HEK293 (cell line): ENCODE measurements around the gene TRDMT1.
A peak's percentile ranks its signal among the peaks of the same experiment; 100 is the strongest.

Experiments
- GLI2 ChIP-seq: fragments of 450-650 bp; formaldehyde crosslinking; IDR thresholded peaks from 2 replicates; pipeline ENCODE4; 2017; ENCODE audit warnings: missing biosample characterization, missing genetic modification characterization, low read depth, borderline replicate concordance
- KLF9 ChIP-seq: fragments of 450-650 bp; formaldehyde crosslinking; IDR thresholded peaks from 2 replicates; pipeline ENCODE4 v1.5.1; 2016; ENCODE audit warnings: missing biosample characterization, missing genetic modification characterization, low read depth
- REPIN1 ChIP-seq: fragments of 450-650 bp; formaldehyde crosslinking; IDR thresholded peaks from 2 replicates; pipeline ENCODE4 v1.5.1; 2017; ENCODE audit warnings: missing biosample characterization, missing genetic modification characterization, low read depth
- SALL2 ChIP-seq: fragments of 450-650 bp; formaldehyde crosslinking; IDR thresholded peaks from 2 replicates; pipeline ENCODE4 v1.5.0; 2017; ENCODE audit warnings: missing biosample characterization, mild to moderate bottlenecking, missing genetic modification characterization, borderline replicate concordance
- ZBTB6 ChIP-seq: fragments of 450-650 bp; formaldehyde crosslinking; IDR thresholded peaks from 2 replicates; pipeline ENCODE4 v1.5.1; 2017; ENCODE audit warnings: missing biosample characterization, missing genetic modification characterization
- ZBTB8A ChIP-seq: fragments of 450-650 bp; formaldehyde crosslinking; IDR thresholded peaks from 2 replicates; pipeline ENCODE4 v1.5.1; 2016; ENCODE audit warnings: missing biosample characterization, missing genetic modification characterization
- ZEB2 ChIP-seq: fragments of 450-650 bp; formaldehyde crosslinking; IDR thresholded peaks from 2 replicates; pipeline ENCODE4 v1.5.1; 2016; ENCODE audit warnings: missing biosample characterization, missing genetic modification characterization
- ZFP37 ChIP-seq: fragments of 450-650 bp; formaldehyde crosslinking; IDR thresholded peaks from 2 replicates; pipeline ENCODE4 v1.5.1; 2016; ENCODE audit warnings: missing biosample characterization, missing genetic modification characterization
- ZNF248 ChIP-seq: fragments of 450-650 bp; formaldehyde crosslinking; IDR thresholded peaks from 2 replicates; pipeline ENCODE4 v1.5.1; 2017; ENCODE audit warnings: missing biosample characterization, missing genetic modification characterization
- ZNF26 ChIP-seq: fragments of 450-650 bp; formaldehyde crosslinking; IDR thresholded peaks from 2 replicates; pipeline ENCODE4 v1.5.1; 2016; ENCODE audit warnings: missing biosample characterization, missing genetic modification characterization
- ZNF274 ChIP-seq, 2 experiments: fragments of 200-500 bp in 1 of 2; fragments of 450-650 bp in 1 of 2; sonication (Bioruptor generic) in 1 of 2; formaldehyde crosslinking in 1 of 2; IDR thresholded peaks; 2 replicates each; pipeline versions ENCODE4 v1.5.1 to v1.6.1; 2014 to 2016; ENCODE audit warnings: borderline replicate concordance in 1 of 2, inconsistent platforms in 1 of 2, low read length in 1 of 2, missing biosample characterization in 1 of 2, missing genetic modification characterization in 1 of 2
- ZNF292 ChIP-seq: fragments of 450-650 bp; formaldehyde crosslinking; IDR thresholded peaks from 2 replicates; pipeline ENCODE4 v1.5.1; 2016; ENCODE audit warnings: low read depth, missing biosample characterization, missing genetic modification characterization, borderline replicate concordance
- ZNF302 ChIP-seq: fragments of 450-650 bp; formaldehyde crosslinking; IDR thresholded peaks from 2 replicates; pipeline ENCODE4 v1.5.1; 2016; ENCODE audit warnings: missing biosample characterization, missing genetic modification characterization, low read depth
- ZNF394 ChIP-seq: fragments of 450-650 bp; formaldehyde crosslinking; IDR thresholded peaks from 2 replicates; pipeline ENCODE4 v1.5.1; 2016; ENCODE audit warnings: missing biosample characterization, missing genetic modification characterization, mild to moderate bottlenecking, moderate library complexity, borderline replicate concordance
- ZNF416 ChIP-seq: fragments of 450-650 bp; formaldehyde crosslinking; IDR thresholded peaks from 2 replicates; pipeline ENCODE4 v1.5.1; 2016; ENCODE audit warnings: missing biosample characterization, missing genetic modification characterization
- ZNF426 ChIP-seq: fragments of 450-650 bp; formaldehyde crosslinking; IDR thresholded peaks from 2 replicates; pipeline ENCODE4 v1.5.1; 2017; ENCODE audit warnings: missing biosample characterization, missing genetic modification characterization, mild to moderate bottlenecking, inconsistent platforms, moderate library complexity
- ZNF501 ChIP-seq: fragments of 450-650 bp; formaldehyde crosslinking; IDR thresholded peaks from 2 replicates; pipeline ENCODE4 v1.5.1; 2016; ENCODE audit warnings: missing biosample characterization, missing genetic modification characterization
- ZNF518A ChIP-seq: fragments of 450-650 bp; formaldehyde crosslinking; conservative IDR thresholded peaks from 2 replicates; pipeline ENCODE4 v1.5.1; 2016; ENCODE audit warnings: low read depth, missing biosample characterization, missing genetic modification characterization
- ZNF555 ChIP-seq: fragments of 450-650 bp; formaldehyde crosslinking; conservative IDR thresholded peaks from 2 replicates; pipeline ENCODE4 v1.5.1; 2017; ENCODE audit warnings: missing biosample characterization, mild to moderate bottlenecking, missing genetic modification characterization, inconsistent platforms
- ZNF701 ChIP-seq: fragments of 450-650 bp; formaldehyde crosslinking; IDR thresholded peaks from 2 replicates; pipeline ENCODE4 v1.5.1; 2016; ENCODE audit warnings: missing biosample characterization, missing genetic modification characterization
- ZNF791 ChIP-seq: fragments of 450-650 bp; formaldehyde crosslinking; IDR thresholded peaks from 2 replicates; pipeline ENCODE4 v1.5.1; 2016; ENCODE audit warnings: missing biosample characterization, missing genetic modification characterization
- TF ChIP-seq, protein P1 (sequence below): fragments of 450-650 bp; formaldehyde crosslinking; IDR thresholded peaks from 2 replicates; pipeline ENCODE4 v1.5.1; 2016; ENCODE audit warnings: missing biosample characterization, missing genetic modification characterization
- TF ChIP-seq, protein P2 (sequence below): fragments of 450-650 bp; formaldehyde crosslinking; IDR thresholded peaks from 2 replicates; pipeline ENCODE4 v1.5.1; 2016; ENCODE audit warnings: missing biosample characterization, missing genetic modification characterization
- TF ChIP-seq, protein P3 (sequence below): fragments of 450-650 bp; formaldehyde crosslinking; IDR thresholded peaks from 2 replicates; pipeline ENCODE4 v1.5.1; 2016; ENCODE audit warnings: missing biosample characterization, missing genetic modification characterization, low read depth

TRDMT1 gene

GRCh38 chr10:17177014-17177413 is 24.5 kb downstream of the TRDMT1 start (continued):
- TF ChIP-seq ZNF26 (tag by site-specific recombination): no peak
- TF ChIP-seq ZNF302 (tag by site-specific recombination): no peak
- TF ChIP-seq ZBTB6 (tag by site-specific recombination): no peak
- TF ChIP-seq GLI2 (tag by site-specific recombination): no peak
- TF ChIP-seq, protein P1, sequence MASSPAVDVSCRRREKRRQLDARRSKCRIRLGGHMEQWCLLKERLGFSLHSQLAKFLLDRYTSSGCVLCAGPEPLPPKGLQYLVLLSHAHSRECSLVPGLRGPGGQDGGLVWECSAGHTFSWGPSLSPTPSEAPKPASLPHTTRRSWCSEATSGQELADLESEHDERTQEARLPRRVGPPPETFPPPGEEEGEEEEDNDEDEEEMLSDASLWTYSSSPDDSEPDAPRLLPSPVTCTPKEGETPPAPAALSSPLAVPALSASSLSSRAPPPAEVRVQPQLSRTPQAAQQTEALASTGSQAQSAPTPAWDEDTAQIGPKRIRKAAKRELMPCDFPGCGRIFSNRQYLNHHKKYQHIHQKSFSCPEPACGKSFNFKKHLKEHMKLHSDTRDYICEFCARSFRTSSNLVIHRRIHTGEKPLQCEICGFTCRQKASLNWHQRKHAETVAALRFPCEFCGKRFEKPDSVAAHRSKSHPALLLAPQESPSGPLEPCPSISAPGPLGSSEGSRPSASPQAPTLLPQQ: no peak
- no peak for TF ChIP-seq REPIN1 (tag by site-specific recombination)
- TF ChIP-seq ZNF518A (tag by site-specific recombination): peak; percentile 44; the same call in 1 of the 2 replicates
- no peak for TF ChIP-seq ZNF791
- no peak for TF ChIP-seq SALL2 (tag by site-specific recombination)
- TF ChIP-seq ZNF248 (tag by site-specific recombination): no peak
- TF ChIP-seq, protein P2, sequence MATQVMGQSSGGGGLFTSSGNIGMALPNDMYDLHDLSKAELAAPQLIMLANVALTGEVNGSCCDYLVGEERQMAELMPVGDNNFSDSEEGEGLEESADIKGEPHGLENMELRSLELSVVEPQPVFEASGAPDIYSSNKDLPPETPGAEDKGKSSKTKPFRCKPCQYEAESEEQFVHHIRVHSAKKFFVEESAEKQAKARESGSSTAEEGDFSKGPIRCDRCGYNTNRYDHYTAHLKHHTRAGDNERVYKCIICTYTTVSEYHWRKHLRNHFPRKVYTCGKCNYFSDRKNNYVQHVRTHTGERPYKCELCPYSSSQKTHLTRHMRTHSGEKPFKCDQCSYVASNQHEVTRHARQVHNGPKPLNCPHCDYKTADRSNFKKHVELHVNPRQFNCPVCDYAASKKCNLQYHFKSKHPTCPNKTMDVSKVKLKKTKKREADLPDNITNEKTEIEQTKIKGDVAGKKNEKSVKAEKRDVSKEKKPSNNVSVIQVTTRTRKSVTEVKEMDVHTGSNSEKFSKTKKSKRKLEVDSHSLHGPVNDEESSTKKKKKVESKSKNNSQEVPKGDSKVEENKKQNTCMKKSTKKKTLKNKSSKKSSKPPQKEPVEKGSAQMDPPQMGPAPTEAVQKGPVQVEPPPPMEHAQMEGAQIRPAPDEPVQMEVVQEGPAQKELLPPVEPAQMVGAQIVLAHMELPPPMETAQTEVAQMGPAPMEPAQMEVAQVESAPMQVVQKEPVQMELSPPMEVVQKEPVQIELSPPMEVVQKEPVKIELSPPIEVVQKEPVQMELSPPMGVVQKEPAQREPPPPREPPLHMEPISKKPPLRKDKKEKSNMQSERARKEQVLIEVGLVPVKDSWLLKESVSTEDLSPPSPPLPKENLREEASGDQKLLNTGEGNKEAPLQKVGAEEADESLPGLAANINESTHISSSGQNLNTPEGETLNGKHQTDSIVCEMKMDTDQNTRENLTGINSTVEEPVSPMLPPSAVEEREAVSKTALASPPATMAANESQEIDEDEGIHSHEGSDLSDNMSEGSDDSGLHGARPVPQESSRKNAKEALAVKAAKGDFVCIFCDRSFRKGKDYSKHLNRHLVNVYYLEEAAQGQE (tag by site-specific recombination): 0 out of 2 replicates have a peak, but pooled peaks have one; percentile 25
- peak; percentile 72; the same call in 1 of the 2 replicates for TF ChIP-seq ZNF394
- TF ChIP-seq ZNF292 (tag by site-specific recombination): no peak
- TF ChIP-seq, protein P3, sequence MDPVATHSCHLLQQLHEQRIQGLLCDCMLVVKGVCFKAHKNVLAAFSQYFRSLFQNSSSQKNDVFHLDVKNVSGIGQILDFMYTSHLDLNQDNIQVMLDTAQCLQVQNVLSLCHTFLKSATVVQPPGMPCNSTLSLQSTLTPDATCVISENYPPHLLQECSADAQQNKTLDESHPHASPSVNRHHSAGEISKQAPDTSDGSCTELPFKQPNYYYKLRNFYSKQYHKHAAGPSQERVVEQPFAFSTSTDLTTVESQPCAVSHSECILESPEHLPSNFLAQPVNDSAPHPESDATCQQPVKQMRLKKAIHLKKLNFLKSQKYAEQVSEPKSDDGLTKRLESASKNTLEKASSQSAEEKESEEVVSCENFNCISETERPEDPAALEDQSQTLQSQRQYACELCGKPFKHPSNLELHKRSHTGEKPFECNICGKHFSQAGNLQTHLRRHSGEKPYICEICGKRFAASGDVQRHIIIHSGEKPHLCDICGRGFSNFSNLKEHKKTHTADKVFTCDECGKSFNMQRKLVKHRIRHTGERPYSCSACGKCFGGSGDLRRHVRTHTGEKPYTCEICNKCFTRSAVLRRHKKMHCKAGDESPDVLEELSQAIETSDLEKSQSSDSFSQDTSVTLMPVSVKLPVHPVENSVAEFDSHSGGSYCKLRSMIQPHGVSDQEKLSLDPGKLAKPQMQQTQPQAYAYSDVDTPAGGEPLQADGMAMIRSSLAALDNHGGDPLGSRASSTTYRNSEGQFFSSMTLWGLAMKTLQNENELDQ: no peak
- peak; percentile 51 for TF ChIP-seq ZNF426
- TF ChIP-seq ZNF555: peak; percentile 49
- no peak for TF ChIP-seq ZFP37 (tag by site-specific recombination)
- no peak for TF ChIP-seq ZNF274 (IDR thresholded peaks at IDR 0.05; ENCODE audit: low read length)
- no peak for TF ChIP-seq ZNF274 (tag by site-specific recombination; IDR thresholded peaks at IDR 0.05; ENCODE audit: borderline replicate concordance)
- no peak for TF ChIP-seq KLF9 (tag by site-specific recombination)
- no peak for TF ChIP-seq ZEB2 (tag by site-specific recombination)
- TF ChIP-seq ZNF701: no peak
- no peak for TF ChIP-seq ZNF501 (tag by site-specific recombination)
- TF ChIP-seq ZBTB8A (tag by site-specific recombination): no peak; the same call in 1 of the 2 replicates
- no peak for TF ChIP-seq ZNF416
